GM19455 (cell line): ENCODE measurements around the gene INPP5A.
"Not testable (repeated sequence)": the region's sequence is repeated elsewhere in the genome, so short reads cannot be mapped to it uniquely, and the experiment has no call there.

Experiments used
- ATAC-seq: cut with Tn5 transposase; IDR thresholded peaks from one replicate; pipeline ENCODE4 v1.9.1; 2021; ENCODE audit not compliant: unreplicated experiment

The INPP5A gene

GRCh38 chr10:132537684-132538001, at the start of gene INPP5A:
Gene INPP5A (plus strand): TSS chr10:132537787. CDS start chr10:132538097, 310 bp downstream.
- peak; percentile 67 for ATAC-seq

DNA sequence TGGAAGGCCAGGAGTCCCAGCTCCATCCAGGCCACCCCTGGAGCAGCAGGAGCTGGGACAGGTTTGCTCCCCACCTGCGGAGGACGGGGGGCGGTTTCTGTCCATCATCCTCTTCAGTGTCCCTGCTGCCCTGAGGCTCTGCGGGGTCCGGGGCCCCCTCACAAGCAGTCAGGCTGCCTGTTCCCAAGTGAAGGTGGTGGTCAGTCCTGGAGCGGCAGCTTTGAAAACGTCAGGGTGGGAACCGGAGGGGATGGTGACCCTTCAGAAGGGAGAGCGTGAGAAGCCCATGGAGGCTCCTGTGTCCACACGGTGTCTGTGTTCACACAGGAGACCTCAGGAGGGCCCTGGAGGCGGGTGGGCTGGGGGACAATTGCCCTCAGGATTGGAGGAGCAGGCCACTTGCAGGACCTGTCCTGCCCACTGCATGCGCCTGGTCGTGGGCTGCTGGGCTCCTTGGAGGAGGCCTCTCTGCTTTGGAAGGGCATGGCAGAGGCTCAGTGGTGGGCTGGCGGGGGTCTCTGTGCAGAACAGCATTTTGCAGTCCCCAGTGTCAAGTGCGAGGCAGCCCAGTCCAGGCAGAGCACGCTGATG, 49.3 kb upstream of the INPP5A start:
- ATAC-seq = no peak

GRCh38 chr10:132489053-132489703, 48.4 kb upstream of the INPP5A start:
- ATAC-seq = no peak

DNA sequence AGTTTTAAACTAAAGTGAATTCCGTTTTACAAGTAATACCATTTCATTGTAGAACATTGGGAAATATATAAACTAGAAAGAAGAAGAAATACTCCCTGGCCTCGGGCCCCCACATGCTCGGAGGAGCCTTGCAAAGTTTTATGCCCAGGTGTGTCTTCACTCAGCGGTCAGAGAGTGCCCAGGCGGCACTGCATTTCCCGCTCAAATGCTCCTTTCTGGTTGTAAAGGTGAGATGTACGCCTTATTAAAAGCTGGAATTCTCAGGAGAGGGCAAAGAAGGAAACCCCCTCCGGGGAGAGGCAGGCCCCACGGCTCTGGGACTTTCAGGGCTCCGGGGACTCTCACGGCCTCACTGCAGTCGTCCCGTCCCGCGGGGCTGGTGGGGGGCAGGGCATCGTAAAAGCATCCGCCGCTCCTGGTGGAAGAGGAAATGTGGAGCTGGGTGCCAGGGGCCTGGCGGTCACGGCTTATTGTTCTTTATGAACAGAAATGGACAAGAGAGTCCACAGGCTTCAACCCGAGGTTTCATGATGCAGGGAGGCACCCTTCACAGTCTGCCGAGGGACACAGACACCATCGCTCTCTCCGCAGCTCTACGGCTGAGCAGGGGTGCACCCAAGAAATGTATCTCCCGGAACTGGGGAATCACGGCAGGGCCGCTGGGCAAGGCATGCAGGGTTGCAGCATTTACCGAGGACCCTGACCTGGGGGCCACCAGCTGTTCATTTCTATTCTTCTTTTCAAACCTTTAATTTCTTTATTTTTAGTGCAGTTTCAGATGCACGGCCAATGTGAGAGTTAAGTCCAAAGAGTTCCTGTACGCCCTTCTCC, 47.7 kb upstream of the INPP5A start:
- no peak for ATAC-seq

- ATAC-seq = not testable (repeated sequence)
Observed at GRCh38 chr10:132491534-132491933, 46.1 kb upstream of the INPP5A start.

GRCh38 chr10:132492323-132493025, 45.1 kb upstream of the INPP5A start:
- ATAC-seq = no peak

DNA sequence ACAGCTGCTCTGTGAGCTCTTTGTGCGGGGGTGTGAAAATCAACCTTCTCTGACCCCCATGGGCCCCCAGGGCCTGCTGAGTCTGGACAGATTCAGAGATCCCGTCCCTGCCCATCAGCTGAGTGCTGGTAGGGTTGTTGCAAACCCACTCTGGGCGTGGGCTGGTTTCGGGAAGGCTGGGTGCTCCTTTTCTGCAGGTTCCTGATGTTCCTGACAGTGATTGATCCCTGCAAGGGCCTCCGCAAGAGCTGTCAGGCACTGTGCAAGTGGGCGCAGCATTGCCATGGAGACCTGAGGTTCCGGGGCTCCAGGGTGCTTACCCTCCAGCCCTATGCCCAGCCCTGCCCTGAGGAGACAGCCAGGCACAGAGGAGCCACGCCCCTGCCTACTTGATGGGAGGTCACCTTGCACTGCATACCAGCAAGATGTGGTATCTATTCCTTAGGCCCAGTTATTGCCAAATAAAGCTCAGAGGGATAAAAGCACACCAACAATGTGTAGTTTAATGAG, 44.3 kb upstream of the INPP5A start:
- ATAC-seq = no peak

DNA sequence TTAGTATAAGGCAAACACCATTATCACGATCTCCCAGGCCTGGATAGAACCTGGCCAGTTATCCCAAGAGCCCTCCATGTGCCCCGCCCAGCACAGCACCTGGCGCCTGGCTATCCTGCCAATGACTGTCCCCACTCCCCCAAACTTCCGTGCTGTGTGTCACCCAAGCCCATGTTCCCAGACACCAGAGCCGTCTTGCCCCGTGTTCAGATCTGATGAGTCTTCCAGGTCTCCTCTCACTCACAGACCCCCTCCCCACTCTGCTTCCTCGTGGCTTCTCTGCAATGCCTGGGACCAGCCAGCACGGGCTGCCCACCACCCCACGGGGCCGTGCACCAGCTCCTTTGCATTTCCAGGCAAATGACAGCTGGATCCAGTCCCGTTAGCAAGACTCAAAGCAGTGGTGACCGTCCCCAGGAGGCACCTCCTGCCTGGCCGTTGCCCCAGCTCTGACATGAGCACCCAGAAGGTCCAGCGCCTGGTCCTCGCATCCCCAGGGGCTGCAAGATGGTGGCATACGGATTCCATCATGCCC, 43.8 kb upstream of the INPP5A start:
- ATAC-seq = no peak

- ATAC-seq = no peak
Observed at GRCh38 chr10:132494866-132495630, 42.5 kb upstream of the INPP5A start.

DNA sequence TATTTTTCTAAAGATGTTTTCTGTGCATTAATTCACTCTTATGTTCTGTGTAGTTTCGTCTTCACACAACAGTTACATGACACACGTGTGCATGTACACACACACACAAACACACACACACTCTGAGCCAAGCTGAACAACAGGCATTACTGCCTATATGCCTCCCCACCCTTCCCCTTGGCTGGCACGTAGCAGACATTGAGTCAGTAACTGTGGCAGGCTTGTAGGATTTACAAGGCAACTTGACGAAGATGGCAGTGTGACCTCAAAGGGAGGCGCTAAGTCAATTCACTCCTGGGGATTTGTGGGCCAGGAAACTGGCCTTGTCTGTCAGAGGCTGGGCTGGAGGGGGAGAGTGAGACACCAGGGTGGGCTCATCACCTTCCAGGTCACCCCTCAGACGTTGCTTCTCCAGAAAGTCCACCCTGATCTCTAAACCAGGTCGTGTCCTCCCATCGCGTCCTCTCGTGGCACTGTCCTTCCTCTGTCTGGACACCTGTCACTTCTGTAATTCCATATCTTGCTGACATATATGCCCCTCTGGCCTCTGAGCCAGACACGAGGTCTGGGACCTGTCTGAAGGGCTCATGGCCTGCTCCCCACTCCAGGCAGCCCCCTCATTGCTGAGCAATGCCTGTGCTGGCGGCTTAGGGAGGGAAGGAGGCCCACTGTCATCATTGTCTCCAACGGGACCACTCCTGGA, 41.1 kb upstream of the INPP5A start:
- ATAC-seq = no peak

DNA sequence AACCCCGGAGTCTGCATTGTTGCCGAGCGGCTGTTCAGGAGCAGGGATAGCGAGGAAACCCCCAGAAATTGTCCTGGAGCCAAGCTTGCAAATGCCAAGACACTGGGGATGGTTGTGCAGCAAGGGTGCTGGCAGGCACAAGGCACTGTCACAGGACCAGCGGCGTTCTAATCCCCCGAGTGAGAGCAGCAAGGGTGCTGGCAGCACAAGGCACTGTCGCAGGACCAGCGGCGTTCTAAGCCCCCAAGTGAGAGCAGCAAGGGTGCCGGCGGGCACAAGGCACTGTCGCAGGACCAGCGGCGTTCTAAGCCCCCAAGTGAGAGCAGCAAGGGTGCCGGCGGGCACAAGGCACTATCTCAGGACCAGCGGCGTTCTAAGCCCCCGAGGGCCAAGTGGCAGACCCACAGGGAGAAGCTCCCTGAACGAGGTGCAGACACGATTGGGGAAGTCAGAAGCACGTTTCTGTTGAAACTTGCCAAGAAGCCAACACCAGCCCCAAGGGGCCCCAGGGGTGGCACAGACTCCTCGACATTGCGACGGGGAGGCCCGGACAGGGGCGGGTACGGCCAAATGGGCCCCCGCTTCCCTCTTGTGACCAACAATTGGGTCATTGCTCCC, 40.4 kb upstream of the INPP5A start:
- no peak for ATAC-seq

DNA sequence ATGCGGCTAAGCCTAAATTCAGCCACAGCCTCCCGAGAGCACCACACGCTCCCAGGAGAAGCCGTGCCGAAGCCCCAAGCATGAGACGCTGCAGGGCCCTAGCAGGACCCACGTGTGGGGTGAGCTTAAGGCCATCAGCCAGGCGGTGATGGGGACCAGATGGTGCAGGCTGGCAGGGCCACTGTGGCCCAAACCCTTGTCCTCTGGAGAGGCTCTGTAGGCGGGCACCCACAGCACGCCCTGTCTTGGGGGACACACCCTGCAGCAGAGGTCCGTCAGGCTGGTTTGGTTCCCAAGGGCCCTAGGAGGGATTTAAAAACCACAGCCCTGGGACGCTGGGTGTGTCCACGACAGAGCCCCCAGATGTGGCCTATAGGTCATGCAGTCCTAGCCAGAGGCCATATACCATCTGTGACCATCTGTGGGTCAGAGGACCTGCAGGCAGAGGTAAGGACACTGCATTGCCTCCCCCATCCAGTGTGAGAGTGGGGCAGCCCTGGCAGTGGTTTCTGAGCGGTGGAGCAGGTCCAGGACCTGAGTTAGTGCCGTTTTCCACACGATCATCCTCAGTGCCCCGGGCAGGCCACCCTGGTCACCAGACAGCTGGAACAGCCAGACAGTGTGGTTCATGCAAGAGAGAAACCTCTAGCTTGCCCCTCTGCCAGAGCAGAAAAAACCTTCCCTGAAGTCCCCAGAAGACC, 39.6 kb upstream of the INPP5A start:
- ATAC-seq = no peak

- no peak for ATAC-seq
Observed at GRCh38 chr10:132498562-132499366, 38.8 kb upstream of the INPP5A start.

- ATAC-seq = no peak
Observed at GRCh38 chr10:132499367-132499685, 38.3 kb upstream of the INPP5A start.

DNA sequence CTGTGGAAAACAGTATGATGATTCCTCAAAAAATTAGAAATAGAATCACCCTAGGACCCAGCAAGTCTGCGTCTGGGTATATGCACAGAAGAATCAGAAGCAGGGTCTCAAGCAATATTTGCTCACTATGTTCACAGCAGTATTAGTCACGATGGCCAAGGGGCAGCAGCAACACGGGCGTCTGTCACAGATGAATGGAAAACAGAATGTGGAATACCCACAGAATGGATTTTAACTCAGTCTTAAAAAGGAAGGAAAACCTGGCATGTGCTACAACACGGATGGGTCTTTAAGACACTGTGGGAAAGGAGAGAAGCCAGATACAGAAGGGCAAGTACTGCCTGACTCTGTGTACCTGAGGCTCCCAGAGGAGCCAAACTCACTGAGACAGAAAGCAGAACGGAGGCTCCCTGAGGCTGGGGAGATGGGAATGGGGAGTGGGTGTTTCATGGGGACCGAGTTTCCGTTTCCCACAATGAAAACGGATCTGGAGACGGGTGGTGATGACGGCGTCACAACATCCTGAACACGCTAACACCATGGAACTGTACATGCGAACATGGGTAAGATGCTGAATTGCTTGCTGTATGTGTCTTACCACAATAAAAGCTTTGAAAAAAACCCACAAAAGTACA, 36.7 kb upstream of the INPP5A start:
- no peak for ATAC-seq

GRCh38 chr10:132502544-132503300, 34.9 kb upstream of the INPP5A start:
- ATAC-seq = no peak
